ENCODE data around the gene TRAPPC8. TPM values are rescaled to one million over a fixed set of nuclear protein-coding genes. Genes with fewer than 3 reads are reported as not detected.

Gene TRAPPC8
- total and polyA plus RNA-seq, 10 of the 15 experiments (the other 5 are each of a cell fraction or from before 2014, with no cell fraction given): 13.0 to 75.4 (median 24.8) TPM

GRCh38 chr18:31791817-31792579 lies 150.9 kb downstream of the TRAPPC8 start (continued):
- TF ChIP-seq SREBF2 (IDR thresholded peaks at IDR 0.05; ENCODE audit: low read length): no peak
- TF ChIP-seq CEBPB (IDR thresholded peaks at IDR 0.05; ENCODE audit: borderline replicate concordance in 1 of 2, low read depth in 2 of 2, low read length in 2 of 2): no peak
- TF ChIP-seq GABPA (IDR thresholded peaks at IDR 0.05; ENCODE audit: low read depth): no peak
- TF ChIP-seq, protein P1, sequence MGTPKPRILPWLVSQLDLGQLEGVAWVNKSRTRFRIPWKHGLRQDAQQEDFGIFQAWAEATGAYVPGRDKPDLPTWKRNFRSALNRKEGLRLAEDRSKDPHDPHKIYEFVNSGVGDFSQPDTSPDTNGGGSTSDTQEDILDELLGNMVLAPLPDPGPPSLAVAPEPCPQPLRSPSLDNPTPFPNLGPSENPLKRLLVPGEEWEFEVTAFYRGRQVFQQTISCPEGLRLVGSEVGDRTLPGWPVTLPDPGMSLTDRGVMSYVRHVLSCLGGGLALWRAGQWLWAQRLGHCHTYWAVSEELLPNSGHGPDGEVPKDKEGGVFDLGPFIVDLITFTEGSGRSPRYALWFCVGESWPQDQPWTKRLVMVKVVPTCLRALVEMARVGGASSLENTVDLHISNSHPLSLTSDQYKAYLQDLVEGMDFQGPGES (IDR thresholded peaks at IDR 0.05): no peak
- TF ChIP-seq POU2F2 (IDR thresholded peaks at IDR 0.05; ENCODE audit: borderline replicate concordance, low read depth, low read length): peak; percentile 93; the same call in 2 of the 3 replicates
- no peak for TF ChIP-seq CHD1 (IDR thresholded peaks at IDR 0.05; ENCODE audit: low read depth, low read length)

- H3K4me2 ChIP-seq (ENCODE audit: control insufficient read depth, insufficient read depth): no peak overlapping the region
- CTCF ChIA-PET: no interaction called here
- H2AFZ ChIP-seq (ENCODE audit: control insufficient read depth, low read depth, low read length): no peak overlapping the region
- WGBS (ENCODE audit: insufficient coverage, insufficient replicate concordance, low lambda C conversion rate, missing lambda C conversion rate): 70% methylated on average over 10 of the region's 10 CpGs
- no peaks in the 10 kb centered on the region for H4K20me1 ChIP-seq (ENCODE audit: control insufficient read depth, insufficient read depth)
- ATAC-seq: no peak
- no peak for DNase-seq (ENCODE audit: low read depth, low spot score)
- no peaks in the 10 kb centered on the region for H3K27me3 ChIP-seq (replicated peaks in 1 of 2; ENCODE audit: control insufficient read depth in 2 of 2, insufficient read depth in 2 of 2, low read length in 1 of 2)
- SMC1A ChIA-PET (ENCODE audit: uncharacterized antibody, unreplicated experiment): interaction anchor here (1.7 kb wide), 1 partner anchor 49 kb away, joined by 3 read pairs; no protein-coding TSS in a partner anchor
- H3K9ac ChIP-seq (ENCODE audit: control insufficient read depth, insufficient read depth, low read length): no peak overlapping the region
- peaks cover 21% of the 10 kb centered on the region for H3K4me1 ChIP-seq (ENCODE audit: control insufficient read depth, insufficient read depth, low read length)
- RAD21 ChIA-PET (ENCODE audit: unreplicated experiment): no interaction called here
- POLR2A ChIA-PET: no interaction called here
- no peaks in the 10 kb centered on the region for H3K9me3 ChIP-seq (replicated peaks; ENCODE audit: control insufficient read depth, insufficient read depth, low read length)
- BruUV-seq (replicated peaks): no TSS peak
- H3K36me3 ChIP-seq (ENCODE audit: control insufficient read depth in 2 of 2, insufficient read depth in 2 of 2, low read length in 1 of 2): no peaks in the 10 kb centered on the region
- H3K27ac ChIP-seq (ENCODE audit: control insufficient read depth, insufficient read depth): no peak overlapping the region
- in situ Hi-C loops (cut with MboI) (no loop called here), intact Hi-C loops (cut with micrococcal nuclease; ENCODE audit: unreplicated experiment) (no loop called here)
- H3K79me2 ChIP-seq (ENCODE audit: control insufficient read depth, insufficient read depth, low read length): no peaks in the 10 kb centered on the region
- H3K4me3 ChIP-seq: no peak overlapping the region
- FAIRE-seq: no peak
- TF ChIP-seq BACH1 (IDR thresholded peaks at IDR 0.05; ENCODE audit: borderline replicate concordance) (no peak), BCL3 (IDR thresholded peaks at IDR 0.05; ENCODE audit: borderline replicate concordance, insufficient read depth, low read depth, low read length, poor library complexity, severe bottlenecking) (no peak), SPI1 (IDR thresholded peaks at IDR 0.05; ENCODE audit: borderline replicate concordance, insufficient read depth, low read depth, low read length) (no peak), MYC (IDR thresholded peaks at IDR 0.05; ENCODE audit: insufficient read depth, insufficient read length, insufficient replicate concordance, low read length, severe bottlenecking) (no peak), BCLAF1 (IDR thresholded peaks at IDR 0.05) (no peak), SIN3A (IDR thresholded peaks at IDR 0.05; ENCODE audit: low read depth, low read length) (no peak)
- TF ChIP-seq, protein P2, sequence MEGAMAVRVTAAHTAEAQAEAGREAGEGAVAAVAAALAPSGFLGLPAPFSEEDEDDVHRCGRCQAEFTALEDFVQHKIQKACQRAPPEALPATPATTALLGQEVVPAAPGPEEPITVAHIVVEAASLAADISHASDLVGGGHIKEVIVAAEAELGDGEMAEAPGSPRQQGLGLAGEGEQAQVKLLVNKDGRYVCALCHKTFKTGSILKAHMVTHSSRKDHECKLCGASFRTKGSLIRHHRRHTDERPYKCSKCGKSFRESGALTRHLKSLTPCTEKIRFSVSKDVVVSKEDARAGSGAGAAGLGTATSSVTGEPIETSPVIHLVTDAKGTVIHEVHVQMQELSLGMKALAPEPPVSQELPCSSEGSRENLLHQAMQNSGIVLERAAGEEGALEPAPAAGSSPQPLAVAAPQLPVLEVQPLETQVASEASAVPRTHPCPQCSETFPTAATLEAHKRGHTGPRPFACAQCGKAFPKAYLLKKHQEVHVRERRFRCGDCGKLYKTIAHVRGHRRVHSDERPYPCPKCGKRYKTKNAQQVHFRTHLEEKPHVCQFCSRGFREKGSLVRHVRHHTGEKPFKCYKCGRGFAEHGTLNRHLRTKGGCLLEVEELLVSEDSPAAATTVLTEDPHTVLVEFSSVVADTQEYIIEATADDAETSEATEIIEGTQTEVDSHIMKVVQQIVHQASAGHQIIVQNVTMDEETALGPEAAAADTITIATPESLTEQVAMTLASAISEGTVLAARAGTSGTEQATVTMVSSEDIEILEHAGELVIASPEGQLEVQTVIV (IDR thresholded peaks at IDR 0.05; ENCODE audit: borderline replicate concordance, partially characterized antibody): no peak
Measured at GRCh38 chr18:31789409-31789808, 153.5 kb downstream of the TRAPPC8 start.
